ENCODE measurements around the gene PCNX1.
A peak's percentile ranks its signal among the peaks of the same experiment; 100 is the strongest.

The PCNX1 gene

GRCh38 chr14:70888681-70889175 is 18.5 kb upstream of the PCNX1 start:
- DNase-seq (ENCODE audit: low read depth in 2 of 2): no peak

GRCh38 chr14:70889555-70889954 is 17.7 kb upstream of the PCNX1 start:
- no peak for DNase-seq (ENCODE audit: low read depth in 2 of 2)

DNA sequence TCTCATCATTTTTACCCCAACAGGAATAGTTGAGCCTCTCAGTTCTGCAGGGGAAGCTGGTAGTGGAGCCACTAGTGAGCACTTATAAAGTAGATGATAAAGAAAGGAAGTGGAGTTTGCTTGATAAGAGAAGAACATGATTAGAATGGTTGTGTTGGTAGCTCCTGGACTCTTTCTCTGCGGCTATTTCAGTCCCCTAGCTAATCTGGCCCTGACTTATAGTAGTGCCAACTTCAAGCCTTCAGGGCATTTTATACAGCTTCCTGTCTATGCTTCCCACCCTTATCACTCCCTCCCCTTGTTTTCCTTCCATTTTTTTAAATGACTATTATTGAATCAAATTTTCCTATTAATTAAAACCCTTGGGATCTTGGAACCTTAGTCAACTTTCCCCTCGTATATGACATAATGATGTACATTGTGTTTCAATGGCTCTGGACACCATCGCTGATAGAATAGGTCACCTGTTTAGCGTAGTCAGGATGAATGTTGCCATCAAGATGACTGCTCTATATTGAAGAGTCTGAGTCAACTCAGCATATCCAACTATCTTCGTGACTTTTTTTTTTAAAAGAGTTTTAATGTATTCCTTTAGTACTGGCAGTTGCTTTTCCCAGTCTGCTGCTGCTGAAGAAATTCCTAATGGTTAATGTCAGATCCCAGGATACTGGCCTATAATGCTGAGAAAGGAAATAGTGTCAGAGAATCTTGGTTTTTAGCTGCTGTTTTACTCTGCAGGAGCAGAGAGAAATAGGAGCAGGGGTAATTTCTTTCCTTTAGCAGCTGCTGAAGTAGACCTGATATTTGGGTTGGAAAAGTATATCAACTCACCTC is 16.2 kb upstream of the PCNX1 start:
- DNase-seq (ENCODE audit: low read depth in 2 of 2): no peak

GRCh38 chr14:70891737-70892136 is 15.5 kb upstream of the PCNX1 start:
- no peak for DNase-seq (ENCODE audit: low read depth in 2 of 2)

- DNase-seq (ENCODE audit: low read depth in 2 of 2): no peak
Measured at GRCh38 chr14:70893062-70893845, 14.0 kb upstream of the PCNX1 start.

GRCh38 chr14:70893858-70894291 is 13.4 kb upstream of the PCNX1 start:
- DNase-seq (ENCODE audit: low read depth in 2 of 2): no peak

DNA sequence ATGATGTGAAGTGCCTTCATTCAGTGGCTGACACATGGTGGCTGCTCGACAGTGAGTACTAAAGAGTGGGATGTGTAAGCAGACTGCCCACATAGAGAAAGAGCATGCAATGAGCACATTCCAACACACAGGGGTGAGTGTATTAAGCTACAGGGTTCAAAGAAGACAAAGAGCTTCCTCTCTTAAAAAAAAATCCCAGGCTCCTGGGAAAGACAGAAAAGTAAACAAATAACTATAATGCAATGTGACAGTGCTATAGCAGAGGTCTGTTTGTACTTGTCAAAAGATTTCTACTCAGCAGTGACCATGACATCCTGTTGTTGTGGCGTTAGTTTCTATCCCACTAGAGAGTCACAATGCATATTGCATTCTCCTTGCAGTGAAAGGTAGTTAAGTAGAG is 12.4 kb upstream of the PCNX1 start:
- DNase-seq (ENCODE audit: low read depth in 2 of 2): no peak

- DNase-seq (ENCODE audit: low read depth in 2 of 2): no peak
Measured at GRCh38 chr14:70896317-70896716, 10.9 kb upstream of the PCNX1 start.

DNA sequence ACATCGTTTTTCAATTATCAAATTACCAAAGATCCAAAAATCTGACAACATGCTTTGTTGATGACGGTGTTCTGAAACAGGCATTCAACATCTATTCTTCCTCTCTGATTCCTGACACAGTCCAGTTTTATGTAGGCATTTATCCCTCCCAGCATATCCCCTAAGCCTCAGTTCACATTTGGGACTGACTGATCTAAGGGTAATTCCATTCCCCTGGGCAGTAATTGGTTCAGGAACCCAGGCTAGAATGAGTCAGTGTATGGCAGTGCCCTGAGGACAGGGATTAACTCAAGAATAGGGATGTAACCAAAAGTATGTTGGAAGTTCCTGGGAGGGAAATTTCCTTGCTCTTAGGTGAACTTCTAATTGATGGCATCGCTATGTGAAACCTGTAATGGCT is 10.3 kb upstream of the PCNX1 start:
- no peak for DNase-seq (ENCODE audit: low read depth in 2 of 2)

DNA sequence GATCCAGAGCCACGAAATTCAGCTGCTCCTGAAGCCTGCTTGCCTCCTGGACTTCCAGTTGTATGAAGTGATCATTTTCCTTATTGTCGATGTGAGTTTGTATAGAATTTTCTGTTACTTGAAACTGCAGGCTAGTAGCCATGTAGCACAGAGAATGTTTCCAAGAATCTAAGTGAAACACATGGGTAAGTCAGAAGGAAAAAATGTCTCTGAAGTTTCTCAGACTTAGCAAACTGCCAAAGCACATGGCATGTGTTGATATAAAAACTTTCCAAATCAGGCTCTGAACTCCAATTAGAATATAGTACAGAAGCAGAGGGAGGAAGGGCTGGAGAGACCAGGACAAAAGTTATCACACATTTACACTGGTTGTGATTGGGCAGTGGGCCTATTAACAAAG is 9.8 kb upstream of the PCNX1 start:
- DNase-seq (ENCODE audit: low read depth in 2 of 2): no peak

DNA sequence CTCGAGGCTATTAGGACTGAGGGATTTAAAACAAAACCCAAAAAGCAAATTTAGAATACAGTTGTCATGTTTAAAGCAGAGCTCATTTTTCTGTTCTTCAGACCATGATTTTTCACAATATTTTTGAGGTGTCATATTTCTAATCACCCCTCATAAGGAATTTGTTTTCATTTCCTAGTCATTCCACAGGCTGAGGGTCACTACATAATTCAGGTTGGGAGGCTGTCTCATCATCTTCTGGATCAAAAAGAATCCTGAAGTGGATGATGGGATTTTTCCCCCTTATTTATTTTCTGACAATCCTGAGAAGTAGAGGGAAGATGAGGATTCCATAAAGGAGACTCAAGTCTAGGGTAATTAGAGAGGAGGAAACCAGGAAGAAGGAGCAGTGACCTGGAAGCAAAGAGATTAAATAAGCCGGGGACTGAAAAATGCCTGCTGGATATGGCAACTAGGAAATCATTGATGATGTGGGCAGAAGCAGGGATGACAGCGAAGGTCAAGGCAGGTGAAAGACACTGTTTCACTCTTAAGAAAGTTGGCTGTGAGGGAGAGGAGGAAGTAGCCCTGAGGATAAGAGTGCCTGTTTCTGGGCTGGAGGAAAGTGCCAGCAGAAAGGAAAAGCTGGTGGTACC is 9.0 kb upstream of the PCNX1 start:
- no peak for DNase-seq (ENCODE audit: low read depth in 2 of 2)

GRCh38 chr14:70901269-70901668 is 6.0 kb upstream of the PCNX1 start:
- no peak for DNase-seq (ENCODE audit: low read depth in 2 of 2)

- DNase-seq (ENCODE audit: low read depth in 2 of 2): no peak
Measured at GRCh38 chr14:70902184-70902583, 5.1 kb upstream of the PCNX1 start.

DNA sequence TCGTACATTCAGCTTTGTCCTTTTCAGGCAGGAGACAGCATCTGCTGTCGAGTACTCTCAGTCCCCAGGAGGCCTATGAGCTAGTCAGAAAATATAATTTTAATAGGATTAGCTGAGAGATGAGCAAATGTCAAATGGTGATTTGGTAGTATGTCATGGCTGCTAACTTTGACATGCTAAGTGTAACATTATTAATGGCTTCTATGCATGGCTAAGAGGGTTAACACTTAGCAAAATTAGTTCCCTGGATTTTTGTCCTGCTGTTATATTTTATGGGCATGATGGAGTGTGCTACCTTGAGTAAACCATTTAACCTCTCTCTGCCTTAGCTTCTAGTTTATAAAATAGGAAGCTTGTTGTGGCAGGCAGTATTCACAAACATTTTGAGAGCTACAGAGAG is 2.9 kb upstream of the PCNX1 start:
- DNase-seq (ENCODE audit: low read depth in 2 of 2): no peak

DNA sequence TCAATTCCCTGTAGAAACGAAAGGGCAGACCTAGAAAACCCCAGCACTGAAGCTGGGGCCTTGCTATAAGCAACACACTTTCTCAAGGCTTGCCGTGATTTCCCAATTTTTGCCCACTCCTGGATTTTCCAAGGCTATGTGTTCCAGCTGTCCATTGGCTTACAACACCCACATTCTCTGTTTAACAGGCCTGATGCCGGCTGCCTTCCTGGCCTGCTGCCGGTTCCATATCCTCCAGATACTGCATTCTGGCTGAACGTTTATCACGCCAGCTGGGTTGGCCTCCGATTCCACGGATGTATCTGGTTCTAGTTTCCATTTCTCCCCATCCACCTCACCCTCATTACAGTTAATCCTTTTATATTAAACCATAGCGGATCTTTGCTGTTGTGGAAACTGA is 2.0 kb upstream of the PCNX1 start:
- no peak for DNase-seq (ENCODE audit: low read depth in 2 of 2)

DNA sequence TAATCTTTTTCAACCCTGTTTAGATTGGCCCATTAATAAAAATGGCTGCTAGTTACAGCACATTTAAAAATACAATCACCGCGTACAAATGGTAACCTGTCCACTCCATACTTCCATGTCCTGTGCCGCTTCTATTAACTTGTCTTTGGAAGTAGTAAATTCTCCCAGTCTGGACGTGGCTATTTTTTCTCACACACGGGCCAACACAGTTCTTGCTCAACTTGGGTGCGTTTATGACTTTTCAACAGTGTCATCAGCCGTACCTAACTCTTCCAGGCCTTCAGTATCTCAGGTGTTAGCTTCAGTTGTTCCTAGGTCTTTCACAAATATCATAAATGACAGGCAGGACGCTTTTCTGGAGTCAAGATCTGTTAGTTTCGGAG is 475 bp upstream of the PCNX1 start:
- DNase-seq (ENCODE audit: low read depth in 2 of 2): no peak

GRCh38 chr14:70907996-70908934 is 1.0 kb downstream of the PCNX1 start:
- peak in 1 of 2 donors; percentile 43 for DNase-seq (ENCODE audit: low read depth in 2 of 2)

GRCh38 chr14:70908935-70909641 is 1.8 kb downstream of the PCNX1 start:
- DNase-seq (ENCODE audit: low read depth in 2 of 2): no peak

GRCh38 chr14:70909733-70910614 is 2.7 kb downstream of the PCNX1 start:
- no peak for DNase-seq (ENCODE audit: low read depth in 2 of 2)

DNA sequence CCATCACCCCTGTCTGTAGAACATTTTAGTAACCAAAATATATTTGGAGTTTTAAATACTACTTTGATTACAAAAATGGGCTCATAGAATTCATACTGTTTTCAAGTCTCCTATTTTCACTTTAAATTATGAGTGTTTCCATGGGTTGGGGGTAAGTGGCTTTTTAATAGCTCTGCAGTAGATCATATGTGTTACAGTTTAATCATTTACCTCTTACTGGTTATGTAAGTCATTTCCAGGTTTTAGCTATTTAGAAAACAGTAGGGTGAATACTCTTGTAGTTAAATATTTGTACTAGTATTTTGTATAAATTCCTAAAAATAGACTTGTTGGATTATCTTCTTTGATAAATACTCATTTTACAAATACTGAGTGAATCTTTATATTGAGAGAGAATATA is 8.2 kb downstream of the PCNX1 start:
- DNase-seq (ENCODE audit: low read depth in 2 of 2): no peak

Data from stimulated activated CD8-positive, alpha-beta memory T cell treated with anti-CD3 and anti-CD28 coated beads, Interleukin-2, amount 100 ng/mL, for 1 hour (primary cell).